Activated T-helper 2 cell treated with anti-CD3 and anti-CD28 coated beads, Interferon-gamma antibody, Interleukin-2, Interleukin-4, amounts not matched to agents 10 μg/mL and 5 μg/mL and 100 μg/mL, durations not matched to agents 14 hours and 24 hours and 36 hours (primary cell): ENCODE results near the gene BTBD6. TPM values are rescaled to one million over a fixed set of nuclear protein-coding genes. Genes with fewer than 3 reads are reported as not detected.

Source experiments
- DNase-seq: peaks from one replicate; pipeline ENCODE4 v3.0.0; 2021; ENCODE audit warnings: low spot score
- H3K27ac Mint-ChIP-seq: one replicate; pipeline ENCODE4 v1.8.0; 2021; ENCODE audit warnings: mixed read lengths
- H3K27me3 Mint-ChIP-seq: one replicate; pipeline ENCODE4 v1.8.0; 2021; ENCODE audit warnings: low read depth, mixed read lengths
- H3K36me3 Mint-ChIP-seq: one replicate; pipeline ENCODE4 v1.8.0; 2021; ENCODE audit warnings: low read depth, mixed read lengths
- H3K4me1 Mint-ChIP-seq: one replicate; pipeline ENCODE4 v1.8.0; 2021; ENCODE audit warnings: low read depth, mixed read lengths
- H3K4me3 Mint-ChIP-seq: one replicate; pipeline ENCODE4 v1.8.0; 2021; ENCODE audit warnings: low read depth, mild to moderate bottlenecking, moderate library complexity, mixed read lengths
- H3K9me3 Mint-ChIP-seq: one replicate; pipeline ENCODE4 v1.8.0; 2021; ENCODE audit warnings: mixed read lengths
- intact Hi-C: fragments of 100-400 bp; cut with micrococcal nuclease; formaldehyde crosslinking; loops from one replicate; pipeline ENCODE4 v1.15.1; 2023
- total RNA-seq: library from RNA; stranded (reverse); gene quantifications from 2 replicates; pipeline ENCODE4 v1.2.3, GENCODE V29; 2022

The BTBD6 gene
- total RNA-seq, 1 donor from 2014 or later = 38.6 TPM

- Mint-ChIP-seq H3K4me3 (no peak overlapping the region), H3K9me3 (no peaks in the 10 kb centered on the region), H3K27me3 (no peaks in the 10 kb centered on the region), H3K36me3 (peaks cover 28% of the 10 kb centered on the region), H3K4me1 (no peaks in the 10 kb centered on the region), H3K27ac (no peak overlapping the region)
- intact Hi-C loops = no loop called here
- DNase-seq = no peak
Observed at GRCh38 chr14:105224845-105225570, 23.3 kb upstream of the BTBD6 start.

- H3K27ac Mint-ChIP-seq = no peak overlapping the region
Observed at GRCh38 chr14:105226198-105226597, 22.1 kb upstream of the BTBD6 start.

DNA sequence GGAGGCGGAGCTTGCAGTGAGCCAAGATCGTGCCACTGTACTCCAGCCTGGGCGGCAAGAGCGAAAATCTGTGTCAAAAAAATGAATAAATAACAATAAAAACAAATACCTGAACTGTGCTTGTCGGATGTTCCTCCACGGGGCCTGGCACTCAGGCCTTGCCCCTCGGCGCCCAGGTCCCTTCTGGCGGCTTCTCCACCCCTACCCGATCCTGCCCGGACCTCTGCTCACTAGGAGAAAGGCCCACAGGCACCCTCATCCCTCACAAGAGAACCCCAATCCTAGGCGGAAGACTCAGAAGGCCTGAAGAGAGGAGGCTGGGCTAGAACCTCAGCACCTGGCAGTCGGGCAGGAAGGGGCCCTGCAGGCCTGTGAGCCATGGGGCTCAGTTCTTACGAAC, 21.0 kb upstream of the BTBD6 start:
- Mint-ChIP-seq H3K4me1 (no peaks in the 10 kb centered on the region), H3K27me3 (no peaks in the 10 kb centered on the region), H3K36me3 (peaks cover 18% of the 10 kb centered on the region), H3K4me3 (no peak overlapping the region), H3K9me3 (no peaks in the 10 kb centered on the region), H3K27ac (no peak overlapping the region)
- DNase-seq = no peak
- intact Hi-C loops = no loop called here

More at GRCh38 chr14:105226198-105226597, 22.1 kb upstream of the BTBD6 start:
- no peaks in the 10 kb centered on the region for H3K9me3 Mint-ChIP-seq
- H3K4me3 Mint-ChIP-seq = no peak overlapping the region
- intact Hi-C loops = no loop called here
- no peaks in the 10 kb centered on the region for H3K27me3 Mint-ChIP-seq
- DNase-seq = no peak
- H3K4me1 Mint-ChIP-seq = no peaks in the 10 kb centered on the region
- peaks cover 24% of the 10 kb centered on the region for H3K36me3 Mint-ChIP-seq

GRCh38 chr14:105228562-105228961, 19.8 kb upstream of the BTBD6 start:
- no peaks in the 10 kb centered on the region for H3K4me1 Mint-ChIP-seq
- H3K4me3 Mint-ChIP-seq = no peak overlapping the region
- peaks cover 10% of the 10 kb centered on the region for H3K36me3 Mint-ChIP-seq
- no peaks in the 10 kb centered on the region for H3K9me3 Mint-ChIP-seq
- H3K27ac Mint-ChIP-seq = no peak overlapping the region
- DNase-seq = no peak
- H3K27me3 Mint-ChIP-seq = no peaks in the 10 kb centered on the region
- intact Hi-C loops = no loop called here

GRCh38 chr14:105229099-105229655, 19.2 kb upstream of the BTBD6 start:
- no peaks in the 10 kb centered on the region for H3K4me1 Mint-ChIP-seq
- intact Hi-C loops = no loop called here
- H3K36me3 Mint-ChIP-seq = peaks cover 10% of the 10 kb centered on the region
- no peak overlapping the region for H3K4me3 Mint-ChIP-seq
- no peaks in the 10 kb centered on the region for H3K9me3 Mint-ChIP-seq
- H3K27me3 Mint-ChIP-seq = no peaks in the 10 kb centered on the region
- DNase-seq = no peak
- H3K27ac Mint-ChIP-seq = no peak overlapping the region

GRCh38 chr14:105240811-105241576, 7.3 kb upstream of the BTBD6 start:
- Mint-ChIP-seq H3K4me1 (peaks cover 5% of the 10 kb centered on the region), H3K36me3 (peaks cover 16% of the 10 kb centered on the region), H3K27me3 (no peaks in the 10 kb centered on the region), H3K4me3 (no peak overlapping the region), H3K9me3 (no peaks in the 10 kb centered on the region), H3K27ac (no peak overlapping the region)
- intact Hi-C loops = no loop called here
- DNase-seq = no peak

DNA sequence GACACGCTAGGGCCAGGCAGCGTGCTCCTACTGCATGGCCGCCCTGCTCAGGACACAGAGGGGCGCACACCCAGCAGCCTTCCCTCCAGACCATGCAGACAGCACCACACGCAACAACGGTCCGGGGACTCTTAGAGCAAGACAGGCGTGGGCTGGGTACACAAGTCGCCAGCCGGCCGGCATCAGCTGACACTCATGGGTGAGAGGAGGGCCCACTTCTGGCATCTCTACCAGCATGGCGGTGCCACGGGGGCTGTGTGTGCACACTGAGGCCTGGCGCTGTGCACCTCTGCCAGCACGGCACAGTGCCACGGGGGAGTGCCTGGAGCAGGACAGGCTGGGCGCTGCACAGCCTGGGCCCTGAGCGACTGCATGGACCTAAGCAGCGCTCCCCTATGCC, 6.7 kb upstream of the BTBD6 start:
- Mint-ChIP-seq H3K4me3 (no peak overlapping the region), H3K27me3 (no peaks in the 10 kb centered on the region), H3K36me3 (peaks cover 18% of the 10 kb centered on the region), H3K27ac (no peak overlapping the region), H3K9me3 (no peaks in the 10 kb centered on the region), H3K4me1 (peaks cover 5% of the 10 kb centered on the region)
- intact Hi-C loops = no loop called here
- no peak for DNase-seq

DNA sequence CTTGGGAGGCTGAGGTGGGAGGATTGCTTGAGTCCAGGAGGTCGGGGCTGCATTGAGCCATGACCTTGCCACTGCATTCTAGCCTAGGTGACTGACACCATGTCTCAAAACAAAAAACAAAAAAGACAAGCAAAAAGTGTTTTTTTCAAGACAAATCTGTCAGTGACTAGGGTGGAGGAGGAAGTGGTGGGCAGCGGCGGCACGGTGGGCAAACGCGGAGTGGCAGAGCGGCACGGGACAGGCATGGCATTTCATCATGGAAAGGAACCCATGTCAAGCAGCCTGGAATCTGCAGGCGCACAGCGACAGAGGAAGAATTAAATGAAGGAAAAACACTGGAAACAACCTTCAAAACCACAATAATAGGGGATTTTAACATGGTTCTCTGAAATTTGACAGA, 4.0 kb upstream of the BTBD6 start:
- Mint-ChIP-seq H3K36me3 (peaks cover 27% of the 10 kb centered on the region), H3K27ac (no peak overlapping the region), H3K9me3 (no peaks in the 10 kb centered on the region), H3K4me1 (peaks cover 7% of the 10 kb centered on the region), H3K27me3 (no peaks in the 10 kb centered on the region), H3K4me3 (no peak overlapping the region)
- intact Hi-C loops = no loop called here
- DNase-seq = no peak

DNA sequence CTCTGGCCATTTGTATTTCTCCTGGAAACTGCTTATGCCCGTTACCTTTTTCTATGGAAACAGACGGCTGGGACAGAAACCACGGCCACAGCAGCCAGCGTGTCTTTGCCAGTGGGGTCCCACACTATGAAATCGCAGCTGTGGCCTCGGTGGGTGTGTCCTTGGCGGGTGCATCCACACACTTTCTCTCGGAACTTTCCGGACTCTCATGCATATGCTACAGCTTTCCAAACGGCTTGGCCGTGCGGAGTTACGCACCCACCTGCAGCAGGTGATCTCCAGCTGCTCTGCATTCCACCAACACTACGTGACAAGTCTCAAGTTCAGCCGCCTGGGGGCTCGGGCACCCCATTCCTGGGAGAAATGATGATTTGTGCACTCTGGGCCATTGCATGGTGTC, 1.3 kb upstream of the BTBD6 start:
- H3K4me1 Mint-ChIP-seq = peaks cover 14% of the 10 kb centered on the region
- H3K27me3 Mint-ChIP-seq = no peaks in the 10 kb centered on the region
- peaks cover 46% of the 10 kb centered on the region for H3K36me3 Mint-ChIP-seq
- H3K27ac Mint-ChIP-seq = no peak overlapping the region
- intact Hi-C loops = no loop called here
- DNase-seq = no peak
- H3K4me3 Mint-ChIP-seq = peak overlapping the region; percentile 79
- H3K9me3 Mint-ChIP-seq = no peaks in the 10 kb centered on the region

DNA sequence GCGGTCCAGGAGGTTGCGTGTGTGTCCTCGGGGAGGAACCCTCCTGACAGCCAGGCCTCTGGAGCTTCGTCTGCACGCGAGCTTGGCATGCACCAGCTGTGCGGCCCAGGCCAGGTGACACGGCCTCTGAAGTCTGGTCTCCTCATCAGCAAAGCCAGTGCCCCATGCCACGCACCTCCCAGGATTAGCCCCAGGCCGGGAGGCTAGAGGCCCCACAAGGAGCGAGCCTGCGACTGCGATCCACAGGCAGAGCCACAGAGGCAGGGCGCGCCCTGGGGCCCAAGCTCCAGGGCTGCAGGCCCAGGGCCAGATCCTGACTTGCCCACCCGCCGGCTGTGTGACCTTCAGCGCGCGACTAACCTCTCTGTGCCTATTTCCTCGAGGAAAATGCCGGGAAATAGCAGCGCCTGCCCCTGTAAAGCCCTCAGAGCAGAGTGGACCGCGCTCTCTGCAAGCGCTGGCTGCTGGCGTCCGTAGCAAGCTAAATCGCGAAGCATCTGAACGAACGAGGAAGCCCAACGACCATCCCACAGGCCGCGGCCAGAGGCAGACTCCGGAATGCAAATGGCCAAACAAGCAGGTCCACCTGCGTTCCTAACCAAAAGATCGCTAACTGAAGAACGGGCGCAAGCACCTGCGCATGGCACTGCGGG, 492 bp upstream of the BTBD6 start:
- intact Hi-C loops = no loop called here
- H3K4me1 Mint-ChIP-seq = peaks cover 14% of the 10 kb centered on the region
- H3K27ac Mint-ChIP-seq = peak overlapping the region; percentile 3
- H3K4me3 Mint-ChIP-seq = peak overlapping the region; percentile 79
- H3K27me3 Mint-ChIP-seq = no peaks in the 10 kb centered on the region
- no peak for DNase-seq
- no peaks in the 10 kb centered on the region for H3K9me3 Mint-ChIP-seq
- peaks cover 48% of the 10 kb centered on the region for H3K36me3 Mint-ChIP-seq

GRCh38 chr14:105249182-105250007, 1.1 kb downstream of the BTBD6 start:
- peak overlapping the region; percentile 74 for H3K4me3 Mint-ChIP-seq
- H3K27me3 Mint-ChIP-seq = no peaks in the 10 kb centered on the region
- H3K27ac Mint-ChIP-seq = peak overlapping the region; percentile 52
- intact Hi-C loops = no loop called here
- H3K4me1 Mint-ChIP-seq = peaks cover 14% of the 10 kb centered on the region
- peaks cover 50% of the 10 kb centered on the region for H3K36me3 Mint-ChIP-seq
- DNase-seq = no peak
- no peaks in the 10 kb centered on the region for H3K9me3 Mint-ChIP-seq

GRCh38 chr14:105250008-105250366, 1.7 kb downstream of the BTBD6 start:
- peaks cover 48% of the 10 kb centered on the region for H3K36me3 Mint-ChIP-seq

More at GRCh38 chr14:105250008-105250366, 1.7 kb downstream of the BTBD6 start:
- Mint-ChIP-seq H3K4me3 (peak overlapping the region; percentile 74), H3K4me1 (peaks cover 14% of the 10 kb centered on the region), H3K27ac (peak overlapping the region; percentile 67), H3K27me3 (no peaks in the 10 kb centered on the region), H3K9me3 (no peaks in the 10 kb centered on the region)
- intact Hi-C loops = no loop called here
- no peak for DNase-seq
